Panc1 (cell line): ENCODE data around the gene MTSS2.

Source experiments
- CTCF ChIP-seq: fragments of 450-650 bp; IDR thresholded peaks from 2 replicates; pipeline ENCODE4 v1.5.1; 2017; ENCODE audit warnings: mild to moderate bottlenecking
- REST ChIP-seq, 2 experiments: IDR thresholded peaks; 2 replicates each; pipeline ENCODE4 v1.6.1; 2011 to 2012; ENCODE audit warnings: low read depth in 2 of 2, control low read depth in 1 of 2, low read length in 1 of 2, mild to moderate bottlenecking in 1 of 2, moderate library complexity in 1 of 2; ENCODE audit not compliant: insufficient read depth in 1 of 2

GRCh38 chr16:70662991-70663523 is 22.8 kb downstream of the MTSS2 start:
- no peak for TF ChIP-seq CTCF
- TF ChIP-seq REST (IDR thresholded peaks at IDR 0.05; ENCODE audit: insufficient read depth in 1 of 2, low read depth in 2 of 2, low read length in 1 of 2), result no peak
